ENCODE measurements around the gene AKNA. TPM values are rescaled to one million over a fixed set of nuclear protein-coding genes. Genes with fewer than 3 reads are reported as not detected.

AKNA gene
- total RNA-seq, 1 donor from 2014 or later: 11.4 TPM

DNA sequence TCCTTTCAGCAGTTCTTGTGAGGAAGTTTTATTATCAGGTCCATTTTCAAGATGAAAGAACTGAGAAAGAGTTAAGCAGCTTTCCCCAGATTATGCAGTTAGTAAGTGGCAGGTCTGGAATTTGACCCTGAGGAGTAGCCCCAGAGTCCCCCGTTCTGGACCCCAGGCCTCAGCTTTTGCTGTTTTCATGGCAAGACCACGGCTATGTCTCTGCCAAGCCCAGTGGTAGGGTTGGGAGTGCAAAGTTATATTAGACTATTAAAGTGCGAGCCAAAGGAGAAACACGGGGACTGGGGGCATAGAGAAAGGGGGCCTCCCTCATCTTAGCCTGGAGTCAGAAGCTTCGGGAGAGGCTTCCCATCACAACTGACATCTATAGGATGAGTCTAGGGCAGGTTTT is 84.2 kb downstream of the AKNA start:
- DNase-seq (ENCODE audit: low spot score): no peak
- no peaks in the 10 kb centered on the region for H3K9me3 ChIP-seq (ENCODE audit: low read depth)
- H3K4me3 ChIP-seq: no peak overlapping the region
- H3K27ac ChIP-seq: no peak overlapping the region
- no peak overlapping the region for H3K27ac Mint-ChIP-seq
- H3F3A ChIP-seq (ENCODE audit: low read depth): no peaks in the 10 kb centered on the region
- H3K27me3 ChIP-seq: no peaks in the 10 kb centered on the region
- H3K36me3 ChIP-seq: peaks cover 2% of the 10 kb centered on the region
- H3K4me3 Mint-ChIP-seq: no peak overlapping the region
- no peak overlapping the region for H3K9ac ChIP-seq
- peaks cover 7% of the 10 kb centered on the region for H3K36me3 Mint-ChIP-seq
- no peak overlapping the region for H2AFZ ChIP-seq (replicated peaks)
- H3K4me2 ChIP-seq: no peak overlapping the region
- H3K79me2 ChIP-seq (ENCODE audit: low read depth): no peaks in the 10 kb centered on the region
- TF ChIP-seq EZH2 (IDR thresholded peaks at IDR 0.05) (no peak), EZH2phosphoT487 (IDR thresholded peaks at IDR 0.05) (no peak)
- TF ChIP-seq, protein P1, sequence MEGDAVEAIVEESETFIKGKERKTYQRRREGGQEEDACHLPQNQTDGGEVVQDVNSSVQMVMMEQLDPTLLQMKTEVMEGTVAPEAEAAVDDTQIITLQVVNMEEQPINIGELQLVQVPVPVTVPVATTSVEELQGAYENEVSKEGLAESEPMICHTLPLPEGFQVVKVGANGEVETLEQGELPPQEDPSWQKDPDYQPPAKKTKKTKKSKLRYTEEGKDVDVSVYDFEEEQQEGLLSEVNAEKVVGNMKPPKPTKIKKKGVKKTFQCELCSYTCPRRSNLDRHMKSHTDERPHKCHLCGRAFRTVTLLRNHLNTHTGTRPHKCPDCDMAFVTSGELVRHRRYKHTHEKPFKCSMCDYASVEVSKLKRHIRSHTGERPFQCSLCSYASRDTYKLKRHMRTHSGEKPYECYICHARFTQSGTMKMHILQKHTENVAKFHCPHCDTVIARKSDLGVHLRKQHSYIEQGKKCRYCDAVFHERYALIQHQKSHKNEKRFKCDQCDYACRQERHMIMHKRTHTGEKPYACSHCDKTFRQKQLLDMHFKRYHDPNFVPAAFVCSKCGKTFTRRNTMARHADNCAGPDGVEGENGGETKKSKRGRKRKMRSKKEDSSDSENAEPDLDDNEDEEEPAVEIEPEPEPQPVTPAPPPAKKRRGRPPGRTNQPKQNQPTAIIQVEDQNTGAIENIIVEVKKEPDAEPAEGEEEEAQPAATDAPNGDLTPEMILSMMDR (IDR thresholded peaks at IDR 0.05): no peak
- H3K9me3 Mint-ChIP-seq: no peaks in the 10 kb centered on the region
- H3K4me1 ChIP-seq: no peaks in the 10 kb centered on the region
- H3K4me1 Mint-ChIP-seq: peaks cover 4% of the 10 kb centered on the region
- H3K27me3 Mint-ChIP-seq (ENCODE audit: insufficient read depth, low read depth): peaks cover 2% of the 10 kb centered on the region
- H4K20me1 ChIP-seq (ENCODE audit: low read depth): no peaks in the 10 kb centered on the region

DNA sequence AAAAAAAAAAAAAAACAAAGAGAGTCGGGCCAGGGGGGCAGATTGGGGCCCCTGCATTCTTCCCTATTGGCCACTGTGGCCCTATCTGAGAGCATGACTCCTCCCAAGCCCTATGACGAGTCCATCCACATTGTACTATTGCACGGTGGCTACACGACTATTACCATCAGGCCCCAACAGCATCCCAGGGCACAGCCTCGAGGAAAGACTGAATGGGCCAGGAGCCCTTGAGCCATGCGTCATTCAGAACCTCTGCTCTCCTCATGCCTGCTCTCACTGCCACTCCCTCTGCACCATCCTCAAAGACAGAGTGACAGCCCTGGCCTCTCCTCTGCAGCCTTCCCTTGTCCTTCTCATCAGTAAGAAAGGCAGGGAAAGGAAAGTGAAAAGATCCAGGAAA is 85.1 kb downstream of the AKNA start:
- H4K20me1 ChIP-seq (ENCODE audit: low read depth): no peaks in the 10 kb centered on the region
- H3K27ac ChIP-seq: no peak overlapping the region
- no peak overlapping the region for H3K4me3 ChIP-seq
- peaks cover 8% of the 10 kb centered on the region for H3K36me3 ChIP-seq
- H3K27ac Mint-ChIP-seq: peak overlapping the region; percentile 57
- no peaks in the 10 kb centered on the region for H3K79me2 ChIP-seq (ENCODE audit: low read depth)
- H3K9me3 ChIP-seq (ENCODE audit: low read depth): no peaks in the 10 kb centered on the region
- peaks cover 2% of the 10 kb centered on the region for H3K27me3 Mint-ChIP-seq (ENCODE audit: insufficient read depth, low read depth)
- no peak overlapping the region for H3K4me2 ChIP-seq
- no peaks in the 10 kb centered on the region for H3K9me3 Mint-ChIP-seq
- no peak overlapping the region for H2AFZ ChIP-seq (replicated peaks)
- DNase-seq (ENCODE audit: low spot score): no peak
- H3K9ac ChIP-seq: no peak overlapping the region
- H3K4me1 Mint-ChIP-seq: peaks cover 4% of the 10 kb centered on the region
- H3K4me1 ChIP-seq: no peaks in the 10 kb centered on the region
- no peaks in the 10 kb centered on the region for H3K27me3 ChIP-seq
- no peak overlapping the region for H3K4me3 Mint-ChIP-seq
- peaks cover 12% of the 10 kb centered on the region for H3K36me3 Mint-ChIP-seq
- H3F3A ChIP-seq (ENCODE audit: low read depth): no peaks in the 10 kb centered on the region
- no peak for TF ChIP-seq EZH2 (IDR thresholded peaks at IDR 0.05)
- TF ChIP-seq, protein P1 (IDR thresholded peaks at IDR 0.05): no peak
- TF ChIP-seq EZH2phosphoT487 (IDR thresholded peaks at IDR 0.05): no peak

DNA sequence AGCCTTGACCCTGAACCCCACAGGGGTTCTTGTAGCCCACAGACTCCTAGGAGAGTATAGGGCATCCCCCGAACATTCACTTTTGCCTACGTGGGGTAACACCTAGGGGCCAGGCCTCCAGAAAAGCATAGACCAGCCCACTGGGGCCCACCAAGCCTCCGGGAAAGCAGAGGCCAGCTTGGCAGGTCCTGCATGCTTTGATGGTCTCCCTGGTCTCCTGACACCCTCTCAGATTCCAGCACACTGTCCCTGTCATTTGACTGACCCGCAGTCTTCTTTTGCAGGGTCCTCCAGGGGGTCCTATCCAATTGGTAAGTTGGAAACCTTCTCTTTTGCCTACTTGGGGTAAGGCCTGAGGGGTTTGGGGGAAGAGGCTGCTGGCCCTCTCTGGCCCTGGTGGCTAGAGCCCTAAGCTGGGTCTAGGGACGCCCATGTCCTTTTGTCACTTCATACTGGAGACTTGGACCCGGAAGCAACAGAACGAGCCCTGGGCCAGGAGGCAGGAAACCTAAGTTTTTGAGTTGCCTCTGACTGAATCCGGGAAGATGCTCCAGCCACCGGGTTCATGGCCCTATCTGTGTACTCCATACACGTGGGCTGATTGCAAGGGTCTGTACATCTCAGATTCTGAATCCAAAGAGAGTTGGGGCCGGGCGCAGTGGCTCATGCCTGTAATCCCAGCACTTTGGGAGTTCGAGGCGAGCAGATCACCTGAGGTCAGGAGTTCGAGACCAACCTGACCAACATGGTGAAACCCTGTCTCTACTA is 85.8 kb downstream of the AKNA start:
- Histone ChIP-seq H3F3A (ENCODE audit: low read depth) (no peaks in the 10 kb centered on the region), H3K4me2 (no peak overlapping the region), H3K4me1 (no peaks in the 10 kb centered on the region), H3K27ac (no peak overlapping the region), H4K20me1 (ENCODE audit: low read depth) (no peaks in the 10 kb centered on the region), H3K36me3 (peaks cover 8% of the 10 kb centered on the region), H3K9ac (no peak overlapping the region), H3K27me3 (no peaks in the 10 kb centered on the region), H3K79me2 (ENCODE audit: low read depth) (no peaks in the 10 kb centered on the region), H2AFZ (replicated peaks) (no peak overlapping the region), H3K4me3 (no peak overlapping the region), H3K9me3 (ENCODE audit: low read depth) (no peaks in the 10 kb centered on the region)
- DNase-seq (ENCODE audit: low spot score): no peak
- Mint-ChIP-seq H3K4me3 (no peak overlapping the region), H3K27me3 (ENCODE audit: insufficient read depth, low read depth) (peaks cover 2% of the 10 kb centered on the region), H3K36me3 (peaks cover 13% of the 10 kb centered on the region), H3K4me1 (peaks cover 4% of the 10 kb centered on the region), H3K9me3 (no peaks in the 10 kb centered on the region), H3K27ac (no peak overlapping the region)
- no peak for TF ChIP-seq EZH2phosphoT487 (IDR thresholded peaks at IDR 0.05)
- TF ChIP-seq EZH2 (IDR thresholded peaks at IDR 0.05): no peak
- TF ChIP-seq, protein P1 (IDR thresholded peaks at IDR 0.05): no peak
